PC-9 (cell line): ENCODE measurements around the gene PI4KA. TPM values are rescaled to one million over a fixed set of nuclear protein-coding genes. Genes with fewer than 3 reads are reported as not detected.

Experiments used
- BruUV-seq: library from RNA; stranded (reverse); fragments of 400-500 nt; replicated peaks from 2 replicates; lab custom pipeline; 2021; lab: Mats Ljungman, UMichigan
- CTCF ChIA-PET: fragments of 300-600 bp; sonication (Branson Sonifier 250); formaldehyde crosslinking; loops from one replicate; lab custom pipeline; 2022; ENCODE audit warnings: antibody characterized with exemption; lab: Charles Lee
- POLR2A ChIA-PET: fragments of 300-600 bp; sonication (Branson Sonifier 250); formaldehyde crosslinking; loops from one replicate; lab custom pipeline; 2022; ENCODE audit warnings: antibody characterized with exemption; ENCODE audit not compliant: unreplicated experiment; lab: Charles Lee
- DNase-seq, 2 experiments: peaks; one replicate each; pipeline versions ENCODE4 v3.0.0 to v3.0.0-alpha.2; 2015 to 2022; ENCODE audit warnings: mixed read lengths in 1 of 2
- H2AFZ ChIP-seq: fragments of 200-600 bp; sonication (generic); 2 replicates; pipeline ENCODE4 v1.8.1; 2017; ENCODE audit warnings: antibody characterized with exemption
- H3F3A ChIP-seq: fragments of 200-600 bp; sonication (generic); 2 replicates; pipeline ENCODE4 v1.8.1; 2017; ENCODE audit warnings: antibody characterized with exemption, mild to moderate bottlenecking, low read depth; ENCODE audit not compliant: insufficient read depth
- H3K27ac ChIP-seq: fragments of 200-600 bp; sonication (generic); 2 replicates; pipeline ENCODE4 v1.6.1; 2016; ENCODE audit warnings: mixed run types
- H3K27me3 ChIP-seq: fragments of 200-600 bp; sonication (generic); 2 replicates; pipeline ENCODE4 v1.6.1; 2016; ENCODE audit warnings: low read depth, mixed run types; ENCODE audit not compliant: insufficient read depth
- H3K36me3 ChIP-seq: fragments of 200-600 bp; sonication (generic); 2 replicates; pipeline ENCODE4 v1.6.1; 2016; ENCODE audit warnings: low read depth, mixed run types
- H3K4me1 ChIP-seq: fragments of 200-600 bp; sonication (generic); replicated peaks from 2 replicates; pipeline ENCODE4 v1.6.1; 2016; ENCODE audit warnings: mixed run types; ENCODE audit not compliant: insufficient read depth
- H3K4me2 ChIP-seq: fragments of 200-600 bp; sonication (generic); 2 replicates; pipeline ENCODE4 v1.6.1; 2017; ENCODE audit warnings: mixed run types
- H3K4me3 ChIP-seq: fragments of 200-600 bp; sonication (generic); 2 replicates; pipeline ENCODE4 v1.6.1; 2016; ENCODE audit warnings: mixed run types
- H3K79me2 ChIP-seq: fragments of 200-600 bp; sonication (generic); 2 replicates; pipeline ENCODE4 v1.6.1; 2017; ENCODE audit warnings: low read depth, mixed run types
- H3K9me2 ChIP-seq: fragments of 200-600 bp; sonication (generic); 2 replicates; pipeline ENCODE4 v1.8.1; 2017; ENCODE audit warnings: mild to moderate bottlenecking; ENCODE audit not compliant: insufficient read depth
- H3K9me3 ChIP-seq: fragments of 200-600 bp; sonication (generic); 2 replicates; pipeline ENCODE4 v1.8.1; 2016; ENCODE audit warnings: low read depth; ENCODE audit not compliant: insufficient read depth
- H4K20me1 ChIP-seq: fragments of 200-600 bp; sonication (generic); 2 replicates; pipeline ENCODE4 v1.8.1; 2017; ENCODE audit not compliant: insufficient read depth
- CTCF ChIP-seq: fragments of 200-600 bp; sonication (generic); conservative IDR thresholded peaks from 2 replicates; pipeline ENCODE4 v1.6.1; 2017; ENCODE audit warnings: mixed run types, antibody characterized with exemption, mild to moderate bottlenecking, moderate library complexity
- EZH2 ChIP-seq: fragments of 200-600 bp; sonication (generic); IDR thresholded peaks from 2 replicates; pipeline ENCODE4 v1.8.0; 2017; ENCODE audit warnings: antibody characterized with exemption, low read depth
- intact Hi-C: fragments of 100-400 bp; cut with micrococcal nuclease; formaldehyde crosslinking; loops from one replicate; pipeline ENCODE4 v1.10.0; 2022; ENCODE audit not compliant: unreplicated experiment
- total RNA-seq: library from RNA; stranded (reverse); gene quantifications from 2 replicates; pipeline ENCODE4 v1.2.3, GENCODE V29; 2021

PI4KA gene
- total RNA-seq, 1 experiment from 2014 or later = 27.9 TPM

GRCh38 chr22:20857247-20857643 is 1.4 kb downstream of the PI4KA start:
- Histone ChIP-seq H3K4me3 (peak overlapping the region; percentile 90), H2AFZ (no peak overlapping the region), H3K36me3 (no peaks in the 10 kb centered on the region), H3K27me3 (no peaks in the 10 kb centered on the region), H3K4me2 (peak overlapping the region; percentile 96), H3K9me2 (no peaks in the 10 kb centered on the region), H3K27ac (no peak overlapping the region), H3K9me3 (no peaks in the 10 kb centered on the region), H3F3A (0 out of 2 replicates have a peak, but pooled peaks cover 5% of the 10 kb centered on the region), H3K79me2 (peaks cover 43% of the 10 kb centered on the region), H4K20me1 (no peaks in the 10 kb centered on the region; the same call in 1 of the 2 replicates), H3K4me1 (peaks cover 6% of the 10 kb centered on the region)
- BruUV-seq = TSS peak; percentile 30
- intact Hi-C loops = no loop called here
- TF ChIP-seq CTCF = no peak
- TF ChIP-seq EZH2 = no peak
- ChIA-PET POLR2A (interaction anchor here (0.6 kb wide), 1 partner anchor 94 kb away, joined by 7 read pairs; no protein-coding TSS in a partner anchor), CTCF (no interaction called here)
- DNase-seq = no peak

- H4K20me1 ChIP-seq = no peaks in the 10 kb centered on the region; the same call in 1 of the 2 replicates
- H3K36me3 ChIP-seq = no peaks in the 10 kb centered on the region
- H3F3A ChIP-seq = 0 out of 2 replicates have a peak, but pooled peaks cover 5% of the 10 kb centered on the region
- peaks cover 47% of the 10 kb centered on the region for H3K79me2 ChIP-seq
- no peak for TF ChIP-seq EZH2
- no peak for TF ChIP-seq CTCF
- no peak overlapping the region for H3K27ac ChIP-seq
- no peaks in the 10 kb centered on the region for H3K27me3 ChIP-seq
- ChIA-PET CTCF (no interaction called here), POLR2A (no interaction called here)
- no peak overlapping the region for H3K4me3 ChIP-seq
- intact Hi-C loops = no loop called here
- no peaks in the 10 kb centered on the region for H3K9me2 ChIP-seq
- no peaks in the 10 kb centered on the region for H3K9me3 ChIP-seq
- no peak for DNase-seq
- H3K4me2 ChIP-seq = no peak overlapping the region
- no TSS peak for BruUV-seq
- H2AFZ ChIP-seq = no peak overlapping the region
- peaks cover 6% of the 10 kb centered on the region; the same call in 1 of the 2 replicates for H3K4me1 ChIP-seq
Observed at GRCh38 chr22:20853236-20853660, 5.4 kb downstream of the PI4KA start.

GRCh38 chr22:20852503-20852902 is 6.1 kb downstream of the PI4KA start:
- Histone ChIP-seq H3K36me3 (no peaks in the 10 kb centered on the region), H3K4me2 (no peak overlapping the region), H3K27ac (no peak overlapping the region), H3K79me2 (peaks cover 46% of the 10 kb centered on the region), H3K4me1 (peaks cover 4% of the 10 kb centered on the region; the same call in 1 of the 2 replicates), H3K4me3 (no peak overlapping the region), H3F3A (no peaks in the 10 kb centered on the region), H3K9me2 (no peaks in the 10 kb centered on the region), H2AFZ (no peak overlapping the region), H3K9me3 (no peaks in the 10 kb centered on the region), H3K27me3 (no peaks in the 10 kb centered on the region), H4K20me1 (no peaks in the 10 kb centered on the region; the same call in 1 of the 2 replicates)
- ChIA-PET CTCF (no interaction called here), POLR2A (no interaction called here)
- TF ChIP-seq EZH2 (no peak), CTCF (no peak)
- intact Hi-C loops = no loop called here
- no peak for DNase-seq
- no TSS peak for BruUV-seq
